Fibroblast of lung (primary cell): ENCODE data around the gene UBE2H.

Source experiments
- CTCF ChIP-seq, 2 donors: IDR thresholded peaks in 1 of 2; conservative IDR thresholded peaks in 1 of 2; 1 replicate in 1 of 2; 2 replicates in 1 of 2; pipeline ENCODE4 v1.5.1; 2011 to 2012; ENCODE audit warnings: low read length in 2 of 2, control low read depth in 1 of 2, inconsistent platforms in 1 of 2, low read depth in 1 of 2, mild to moderate bottlenecking in 1 of 2
- EZH2 ChIP-seq: IDR thresholded peaks from 2 replicates; pipeline ENCODE4 v1.5.1; 2012; ENCODE audit warnings: low read length, control low read depth, mild to moderate bottlenecking; ENCODE audit errors: missing control alignments

- TF ChIP-seq CTCF (conservative IDR thresholded peaks at IDR 0.05 in 1 of 2, IDR thresholded peaks at IDR 0.05 in 1 of 2; ENCODE audit: low read depth in 1 of 2, low read length in 2 of 2), result no peak
- TF ChIP-seq EZH2, result no peak
Measured at GRCh38 chr7:129913428-129913827, 39.3 kb downstream of the UBE2H start.
